ENCODE results near the gene BAG3. TPM values are rescaled to one million over a fixed set of nuclear protein-coding genes. Genes with fewer than 3 reads are reported as not detected.

BAG3 gene
- 0.63 TPM for total RNA-seq

DNA sequence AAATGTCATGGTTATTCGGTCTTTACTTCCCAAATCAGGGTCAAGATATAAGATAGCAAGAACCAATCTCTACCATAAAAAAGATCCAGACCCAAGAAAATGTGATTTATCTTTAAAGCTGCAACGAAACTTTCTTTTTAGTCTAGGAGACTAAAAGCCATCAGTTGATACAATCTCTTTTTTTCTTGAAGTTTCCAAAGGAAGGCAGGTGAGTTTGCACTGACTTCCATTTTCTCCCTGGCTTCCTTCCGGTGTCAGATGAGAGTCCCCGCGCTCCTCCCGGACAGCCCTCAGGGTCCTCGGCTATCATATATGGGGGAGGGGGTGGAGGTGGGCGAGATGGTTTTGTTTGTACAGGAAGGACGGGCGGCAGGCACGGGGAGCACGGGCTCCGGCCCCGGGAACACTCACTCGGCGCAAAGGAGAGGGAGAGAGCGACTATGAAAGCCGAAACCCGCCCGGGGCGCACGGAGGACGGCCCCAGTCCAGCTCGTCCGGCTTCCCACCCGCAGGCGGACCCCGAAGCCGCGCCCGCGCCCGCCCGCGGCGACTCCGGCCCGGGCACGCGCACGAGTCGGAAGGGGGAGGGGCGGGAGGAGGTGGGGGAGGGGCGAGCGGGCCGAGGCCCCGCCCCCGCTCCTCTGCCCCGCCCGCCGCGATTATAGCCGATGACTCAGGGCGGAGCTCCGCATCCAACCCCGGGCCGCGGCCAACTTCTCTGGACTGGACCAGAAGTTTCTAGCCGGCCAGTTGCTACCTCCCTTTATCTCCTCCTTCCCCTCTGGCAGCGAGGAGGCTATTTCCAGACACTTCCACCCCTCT lies at the start of gene BAG3:
TSS of gene BAG3 (plus strand) at position 689 of the 822 bp plus-strand sequence. CDS start 296 bp downstream, outside the sequence.

DNA sequence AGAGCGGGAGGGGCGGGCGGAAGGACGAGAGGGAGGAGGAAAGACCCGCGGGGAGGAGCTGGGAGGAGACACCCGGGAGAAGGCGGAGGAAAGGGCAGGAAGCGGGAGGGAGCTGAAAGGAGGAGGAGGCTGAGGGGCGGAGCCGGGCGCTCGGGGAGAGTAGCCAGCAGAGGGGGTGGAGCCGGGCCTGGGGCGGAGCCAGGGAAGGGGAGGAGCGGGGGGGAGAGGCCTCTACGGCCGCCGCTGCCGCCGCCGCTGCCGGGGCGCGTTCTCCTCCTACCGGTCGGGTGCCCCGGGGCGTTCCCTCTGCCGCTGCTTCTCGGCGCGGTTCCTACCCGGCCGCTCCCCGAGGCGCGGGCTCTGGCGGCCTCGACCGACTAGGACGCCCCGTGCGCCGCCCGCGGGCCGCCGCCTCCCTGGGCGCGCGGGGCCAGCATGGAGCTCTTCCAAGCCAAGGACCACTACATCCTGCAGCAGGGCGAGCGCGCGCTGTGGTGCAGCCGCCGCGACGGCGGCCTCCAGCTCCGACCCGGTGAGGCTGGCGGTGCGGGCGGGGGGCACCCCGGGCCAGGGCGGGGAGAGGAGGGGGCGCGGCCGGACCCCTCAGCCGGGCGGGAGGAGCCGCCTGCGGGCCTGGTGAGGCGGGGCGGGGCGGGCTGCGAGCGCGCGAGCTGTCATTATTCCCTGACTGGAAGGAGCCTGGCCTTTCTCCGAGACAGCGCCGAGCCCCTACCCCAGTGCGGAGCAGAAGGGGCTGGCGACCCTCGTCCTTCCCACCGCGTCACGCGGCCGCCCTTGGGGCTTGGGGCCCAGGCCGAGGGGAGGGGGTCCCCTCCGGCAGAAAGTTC lies 74.9 kb downstream of the BAG3 start, which contains the start of gene INPP5F:
TSS of gene INPP5F (plus strand) at position 223 of the 848 bp plus-strand sequence. CDS start at position 436, 213 bp downstream.

Other genes starting within 250 kb of the BAG3 start
- 3.4 TPM for gene RGS10, start 108.7 kb upstream of the BAG3 start, total RNA-seq
- 128 TPM for gene TIAL1, start 54.4 kb upstream of the BAG3 start, total RNA-seq
- 198 TPM for gene INPP5F, start 74.7 kb downstream of the BAG3 start, total RNA-seq
- 59.5 TPM for gene MCMBP, start 221.5 kb downstream of the BAG3 start, total RNA-seq
- 26.3 TPM for gene SEC23IP, start 241.3 kb downstream of the BAG3 start, total RNA-seq

Data from parietal lobe (tissue), 1 donor.